Thoracic aorta (tissue), 2 donors: ENCODE data around the gene NAV2. TPM values are rescaled to one million over a fixed set of nuclear protein-coding genes. Genes with fewer than 3 reads are reported as not detected.

Source experiments
- ATAC-seq: fragments of 150-250 bp; one replicate; pipeline ENCODE4 v1.8.0; 2017; ENCODE audit warnings: low read depth; ENCODE audit not compliant: insufficient number of reproducible peaks, low FRiP score
- DNase-seq: peaks from one replicate; pipeline ENCODE4 v3.0.0-alpha.2; 2020; ENCODE audit warnings: low spot score
- H3K27ac ChIP-seq, 2 donors: fragments of 200-600 bp; sonication (generic); 1 replicate in 1 of 2; 2 replicates in 1 of 2; pipeline ENCODE4 v1.5.1; 2016; ENCODE audit warnings: mild to moderate bottlenecking in 2 of 2, moderate library complexity in 2 of 2
- H3K27me3 ChIP-seq: fragments of 200-600 bp; sonication (generic); replicated peaks from 2 replicates; pipeline ENCODE4 v1.6.0; 2016; ENCODE audit warnings: mild to moderate bottlenecking; ENCODE audit not compliant: insufficient read depth
- H3K36me3 ChIP-seq: fragments of 200-600 bp; sonication (generic); one replicate; pipeline ENCODE4 v1.5.1; 2016
- H3K4me1 ChIP-seq, 2 donors: fragments of 200-600 bp; sonication (generic); 1 replicate in 1 of 2; 2 replicates in 1 of 2; pipeline versions ENCODE4 v1.5.1 to v1.6.0; 2016; ENCODE audit warnings: low read depth in 2 of 2, mild to moderate bottlenecking in 1 of 2; ENCODE audit not compliant: control insufficient read depth in 1 of 2
- H3K4me3 ChIP-seq: fragments of 200-600 bp; sonication (generic); 2 replicates; pipeline ENCODE4 v1.5.1; 2016; ENCODE audit warnings: mild to moderate bottlenecking
- H3K9me3 ChIP-seq: fragments of 200-600 bp; sonication (generic); 2 replicates; pipeline ENCODE4 v1.5.1; 2016
- CTCF ChIP-seq: fragments of 200-600 bp; sonication (generic); IDR thresholded peaks from one replicate; pipeline ENCODE4 v1.5.1; 2019; ENCODE audit warnings: antibody characterized with exemption
- total RNA-seq, 2 donors: library from RNA; depleted of rRNA; stranded (reverse); fragments of >200 nt; gene quantifications; one replicate each; pipeline versions ENCODE4 v1.1.0 to v1.2.3, GENCODE V29; 2016

NAV2 gene
- total RNA-seq, 2 donors from 2014 or later = 125 to 230 TPM

- DNase-seq (no peak), ATAC-seq (no peak)
- TF ChIP-seq CTCF = no peak
- H3K27me3 ChIP-seq = no peaks in the 10 kb centered on the region
- no peaks in the 10 kb centered on the region for H3K9me3 ChIP-seq
- no peak overlapping the region for H3K4me3 ChIP-seq
- H3K36me3 ChIP-seq = no peaks in the 10 kb centered on the region
- peak overlapping the region; percentile 7 to 22 for H3K27ac ChIP-seq
- H3K4me1 ChIP-seq = peaks cover 42 to 96% of the 10 kb centered on the region in 2 donors
Observed at GRCh38 chr11:19955660-19956059, 243.0 kb downstream of the NAV2 start.

DNA sequence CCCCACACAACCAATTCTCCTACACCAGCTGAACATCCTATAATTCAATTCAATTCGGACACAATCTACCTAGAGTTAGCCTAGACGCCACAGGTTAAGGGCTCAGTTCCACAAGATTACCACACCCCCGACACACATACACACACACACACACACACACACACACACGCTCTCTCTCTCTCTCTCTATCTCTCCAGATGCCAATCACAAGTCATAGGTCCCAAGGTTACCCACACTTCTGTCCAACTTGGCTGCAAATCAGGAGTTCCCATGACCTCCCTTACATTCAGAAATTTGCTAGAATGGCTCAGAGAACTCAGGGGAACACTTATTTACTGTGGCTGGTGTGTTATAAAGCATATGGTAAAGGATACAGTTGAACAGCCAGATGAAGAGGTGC is 243.6 kb downstream of the NAV2 start:
- ATAC-seq (no peak), DNase-seq (no peak)
- H3K27ac ChIP-seq = no peak overlapping the region
- H3K36me3 ChIP-seq = no peaks in the 10 kb centered on the region
- TF ChIP-seq CTCF = no peak
- no peak overlapping the region for H3K4me3 ChIP-seq
- H3K4me1 ChIP-seq = peaks cover 42 to 96% of the 10 kb centered on the region in 2 donors
- H3K9me3 ChIP-seq = no peaks in the 10 kb centered on the region
- H3K27me3 ChIP-seq = no peaks in the 10 kb centered on the region

GRCh38 chr11:19957294-19957943 is 244.8 kb downstream of the NAV2 start:
- Histone ChIP-seq H3K27me3 (no peaks in the 10 kb centered on the region), H3K36me3 (no peaks in the 10 kb centered on the region), H3K27ac (peak overlapping the region in 1 of 2 donors; percentile 28), H3K9me3 (no peaks in the 10 kb centered on the region), H3K4me3 (no peak overlapping the region), H3K4me1 (peaks cover 39 to 96% of the 10 kb centered on the region in 2 donors)
- no peak for TF ChIP-seq CTCF
- DNase-seq = no peak
- ATAC-seq = no peak

- Histone ChIP-seq H3K27me3 (no peaks in the 10 kb centered on the region), H3K36me3 (no peaks in the 10 kb centered on the region), H3K4me1 (peaks cover 35 to 96% of the 10 kb centered on the region in 2 donors), H3K9me3 (no peaks in the 10 kb centered on the region), H3K27ac (peak overlapping the region; percentile 26 to 28), H3K4me3 (no peak overlapping the region)
- no peak for ATAC-seq
- no peak for DNase-seq
- TF ChIP-seq CTCF = no peak
Observed at GRCh38 chr11:19958204-19958603, 245.6 kb downstream of the NAV2 start.

- no peaks in the 10 kb centered on the region for H3K9me3 ChIP-seq
- ATAC-seq (no peak), DNase-seq (no peak)
- H3K36me3 ChIP-seq = peaks cover 3% of the 10 kb centered on the region
- H3K27me3 ChIP-seq = no peaks in the 10 kb centered on the region
- peak overlapping the region in 1 of 2 donors; percentile 4 for H3K27ac ChIP-seq
- TF ChIP-seq CTCF = no peak
- peaks cover 31 to 96% of the 10 kb centered on the region in 2 donors for H3K4me1 ChIP-seq
- no peak overlapping the region for H3K4me3 ChIP-seq
Observed at GRCh38 chr11:19959210-19959609, 246.6 kb downstream of the NAV2 start.
